GM18951 (cell line): ENCODE results near the gene ATP1B3.
"Not testable (repeated sequence)": the region's sequence is repeated elsewhere in the genome, so short reads cannot be mapped to it uniquely, and the experiment has no call there.

Experiments used
- POLR2A ChIP-seq: IDR thresholded peaks from 4 replicates; pipeline ENCODE4 v1.6.1; 2011; ENCODE audit warnings: mild to moderate bottlenecking; ENCODE audit not compliant: insufficient read length, insufficient read depth; ENCODE audit errors: extremely low read depth
- in situ Hi-C: fragments of 300-500 bp; cut with MboI; formaldehyde crosslinking; loops from one replicate; pipeline ENCODE4 v1.12.0; 2022; ENCODE audit warnings: low sequenced_read_pairs, mixed read lengths, inconsistent platforms; ENCODE audit not compliant: unreplicated experiment

The ATP1B3 gene

DNA sequence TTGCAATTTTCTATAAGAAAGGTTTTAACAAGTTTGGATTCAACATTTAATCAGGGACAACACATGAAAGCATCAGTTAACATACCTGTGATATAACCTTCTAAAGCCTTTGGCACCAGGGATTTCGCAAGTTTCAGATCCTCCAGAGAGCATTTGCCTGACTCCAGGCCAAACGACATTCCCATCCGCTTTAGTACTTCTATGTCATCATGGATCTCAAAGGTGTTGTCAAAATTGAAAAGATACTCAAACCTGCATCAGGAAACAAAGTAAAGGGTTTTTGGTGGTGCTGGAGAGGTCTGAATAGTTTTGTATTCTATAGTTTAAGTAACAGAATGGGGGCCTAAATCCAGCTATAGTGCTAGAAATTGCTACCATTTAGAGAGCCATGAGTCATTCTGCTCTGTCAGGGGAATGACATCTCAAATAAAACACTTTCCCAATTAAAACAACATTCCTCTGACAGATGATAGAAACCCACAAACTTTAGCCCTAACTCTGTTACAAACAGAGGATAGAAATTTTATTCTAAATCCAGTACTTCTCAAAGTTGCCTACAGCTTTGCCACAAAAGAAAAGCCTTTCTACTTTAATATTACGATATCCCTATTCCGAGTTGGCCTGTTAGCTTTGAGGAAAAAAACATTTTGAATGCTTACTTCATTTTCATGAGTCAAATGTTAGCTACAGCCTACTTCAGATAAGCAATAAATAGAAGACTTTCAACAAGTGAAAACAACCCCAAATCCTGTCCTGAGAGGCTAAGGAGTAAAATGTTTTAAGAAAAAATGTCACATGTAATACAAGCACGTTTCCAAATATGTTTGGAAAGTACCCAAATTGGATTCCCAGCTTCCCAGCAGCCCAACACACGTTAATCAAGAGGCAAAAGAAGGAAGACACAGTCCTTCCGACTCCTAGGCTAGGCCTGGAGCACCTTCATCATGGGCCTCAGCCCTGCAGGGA lies 83.4 kb downstream of the ATP1B3 start:
- TF ChIP-seq POLR2A: no peak
- in situ Hi-C loops: no loop called here

- TF ChIP-seq POLR2A: no peak
- in situ Hi-C loops: no loop called here
Observed at GRCh38 chr3:141960731-141961130, 84.3 kb downstream of the ATP1B3 start.

DNA sequence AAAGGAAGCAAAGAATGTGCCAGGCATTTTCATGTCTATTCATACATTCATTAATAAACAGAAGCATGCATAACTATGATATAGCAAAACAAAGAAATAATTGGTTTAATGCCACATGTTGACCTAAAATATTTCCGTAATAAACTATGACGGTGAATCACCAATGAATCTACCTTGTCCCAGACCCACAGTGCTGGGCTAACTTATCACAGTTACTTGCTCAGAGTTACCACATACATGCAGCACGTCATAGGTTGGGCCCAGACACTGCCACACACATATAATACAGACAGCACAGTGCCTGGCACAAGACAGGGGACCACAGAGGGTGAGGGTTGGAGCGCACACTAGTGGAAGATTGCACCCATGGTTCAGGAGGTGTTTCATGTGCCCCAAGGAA lies 86.9 kb downstream of the ATP1B3 start:
- TF ChIP-seq POLR2A: no peak
- in situ Hi-C loops: no loop called here

- in situ Hi-C loops: no loop called here
- no peak for TF ChIP-seq POLR2A
Observed at GRCh38 chr3:141965471-141965870, 89.0 kb downstream of the ATP1B3 start.

DNA sequence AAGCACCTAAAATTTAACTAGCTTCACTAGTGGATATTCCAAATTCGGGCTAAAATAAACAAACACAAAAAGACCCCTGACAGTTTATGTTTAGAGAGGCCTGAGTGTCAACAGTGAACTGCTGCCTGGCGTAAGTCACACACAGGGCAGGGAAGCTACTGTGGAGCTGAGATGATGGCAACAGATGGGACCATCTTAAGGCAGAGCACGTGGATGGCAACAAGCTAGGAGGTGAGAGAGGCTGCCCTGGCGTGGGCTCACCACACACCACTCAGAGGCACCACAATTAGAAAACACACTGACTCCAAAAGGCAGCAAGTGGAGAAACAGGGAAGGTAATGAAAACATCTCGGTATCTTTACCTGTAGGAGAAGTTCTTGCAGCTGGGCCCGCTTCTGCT lies 93.3 kb downstream of the ATP1B3 start:
- in situ Hi-C loops: no loop called here
- no peak for TF ChIP-seq POLR2A

- in situ Hi-C loops: no loop called here
- no peak for TF ChIP-seq POLR2A
Observed at GRCh38 chr3:141971571-141971970, 95.1 kb downstream of the ATP1B3 start.

GRCh38 chr3:141972399-141972798 lies 96.0 kb downstream of the ATP1B3 start:
- in situ Hi-C loops: no loop called here
- TF ChIP-seq POLR2A: no peak

GRCh38 chr3:141974777-141975176 lies 98.3 kb downstream of the ATP1B3 start:
- in situ Hi-C loops: not testable (repeated sequence)
